GM19372 (cell line): ENCODE data around the gene GPR137.

ENCODE experiments used
- ATAC-seq: cut with Tn5 transposase; IDR thresholded peaks from one replicate; pipeline ENCODE4 v1.9.1; 2021; ENCODE audit warnings: mild to moderate bottlenecking, low read depth, moderate library complexity; ENCODE audit not compliant: unreplicated experiment

The GPR137 gene

DNA sequence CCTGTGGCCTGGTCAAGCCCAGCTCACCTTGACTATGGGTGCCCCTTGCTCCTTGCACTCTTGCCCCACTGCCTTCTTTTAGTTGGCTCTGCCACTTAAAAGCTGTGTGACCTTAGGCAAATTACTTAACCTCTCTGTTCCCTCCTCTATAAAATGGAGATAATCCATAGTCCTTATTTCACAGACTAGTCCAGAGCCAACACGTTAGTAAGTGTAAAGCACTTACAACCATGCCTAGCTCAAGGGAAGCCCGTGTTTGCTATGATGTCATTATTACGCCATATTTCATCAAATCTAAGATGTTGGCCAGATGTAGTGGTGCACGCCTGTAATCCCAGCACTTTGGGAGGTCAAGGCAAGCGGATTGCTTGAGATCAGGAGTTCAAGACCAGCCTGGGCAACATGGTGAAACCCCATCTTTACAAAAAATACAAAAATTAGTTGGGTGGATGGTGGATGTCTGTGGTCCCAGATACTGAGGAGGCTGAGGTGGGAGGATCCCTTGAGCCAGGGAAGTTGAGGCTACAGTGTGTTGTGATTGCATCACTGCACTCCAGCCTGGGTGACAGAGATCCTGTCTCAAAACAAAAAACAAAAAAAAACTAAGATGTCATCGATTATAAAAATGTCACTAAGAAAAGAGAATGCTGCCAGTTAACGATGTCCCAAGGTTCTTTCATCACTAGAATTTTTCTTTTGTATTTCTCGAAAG lies 52.0 kb downstream of the GPR137 start:
- ATAC-seq = no peak

DNA sequence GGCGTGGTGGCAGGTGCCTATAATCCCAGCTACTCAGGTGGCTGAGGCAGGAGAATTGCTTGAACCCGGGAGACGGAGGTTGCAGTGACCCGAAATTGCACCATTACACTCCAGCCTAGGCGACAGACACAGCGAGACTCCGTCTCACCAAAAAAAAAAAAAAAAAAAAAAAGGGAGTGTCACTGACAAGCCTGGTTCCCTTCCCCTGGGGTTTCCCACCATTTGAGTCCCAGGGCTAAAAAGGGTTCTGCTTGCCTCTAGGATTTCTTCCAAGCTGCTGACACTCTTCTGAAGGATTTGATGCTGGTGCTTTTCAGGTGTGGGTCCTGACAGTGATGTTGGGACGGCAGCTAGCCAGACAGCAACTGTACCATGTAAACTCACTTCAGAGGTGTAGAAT lies 53.1 kb downstream of the GPR137 start:
- ATAC-seq = no peak
